GM21529 (cell line): ENCODE results near the gene RACK1.
"Not testable (repeated sequence)": the region's sequence is repeated elsewhere in the genome, so short reads cannot be mapped to it uniquely, and the experiment has no call there.

Experiments
- ATAC-seq: cut with Tn5 transposase; IDR thresholded peaks from one replicate; pipeline ENCODE4 v1.9.1; 2021; ENCODE audit not compliant: unreplicated experiment

Gene RACK1

GRCh38 chr5:181217111-181217802 lies 26.4 kb downstream of the RACK1 start:
- ATAC-seq: peak; percentile 26

- no peak for ATAC-seq
Observed at GRCh38 chr5:181215997-181216989, 27.4 kb downstream of the RACK1 start.

- not testable (repeated sequence) for ATAC-seq
Observed at GRCh38 chr5:181214249-181214648, 29.5 kb downstream of the RACK1 start.

- ATAC-seq: no peak
Observed at GRCh38 chr5:181212934-181213333, 30.8 kb downstream of the RACK1 start.

GRCh38 chr5:181212080-181212479 lies 31.6 kb downstream of the RACK1 start:
- ATAC-seq: no peak

DNA sequence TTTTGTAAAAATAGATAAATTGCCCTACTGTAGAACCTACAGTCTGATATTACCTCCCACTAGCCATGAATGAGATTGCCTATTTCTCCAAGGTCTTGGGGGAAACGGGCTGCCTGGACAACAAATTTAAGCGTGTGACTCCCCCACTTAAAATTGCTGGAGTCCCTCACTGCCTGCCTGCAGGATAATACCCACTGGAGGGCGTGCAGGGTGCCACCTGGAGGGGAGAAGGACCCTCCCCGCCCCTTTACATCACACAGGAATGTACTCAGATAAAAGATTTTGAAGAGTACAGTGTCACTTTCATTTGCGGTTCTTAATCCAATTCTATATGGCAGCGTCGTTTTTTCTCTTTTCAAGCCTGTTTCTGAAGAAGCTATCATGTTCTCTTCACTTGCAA lies 32.5 kb downstream of the RACK1 start:
- ATAC-seq: no peak

GRCh38 chr5:181210698-181211097 lies 33.0 kb downstream of the RACK1 start:
- not testable (repeated sequence) for ATAC-seq

DNA sequence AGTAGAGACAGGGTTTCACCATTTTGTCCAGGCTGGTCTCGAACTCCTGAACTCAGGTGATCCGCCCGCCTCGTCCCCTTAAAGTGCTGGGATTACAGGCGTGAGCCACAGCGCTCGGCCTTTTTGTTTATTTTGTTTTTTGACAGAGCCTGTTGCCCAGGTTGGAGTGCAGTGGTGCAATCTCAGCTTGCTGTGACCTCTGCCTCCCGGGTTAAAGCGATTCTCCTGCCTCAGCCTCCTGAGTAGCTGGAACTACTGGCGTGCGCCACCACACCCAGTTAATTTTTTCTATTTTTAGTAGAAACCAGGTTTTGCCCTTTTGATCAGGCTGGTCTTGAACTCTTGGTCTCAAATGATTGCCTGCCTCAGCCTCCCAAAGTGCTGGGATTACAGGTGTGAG lies 33.6 kb downstream of the RACK1 start:
- not testable (repeated sequence) for ATAC-seq

DNA sequence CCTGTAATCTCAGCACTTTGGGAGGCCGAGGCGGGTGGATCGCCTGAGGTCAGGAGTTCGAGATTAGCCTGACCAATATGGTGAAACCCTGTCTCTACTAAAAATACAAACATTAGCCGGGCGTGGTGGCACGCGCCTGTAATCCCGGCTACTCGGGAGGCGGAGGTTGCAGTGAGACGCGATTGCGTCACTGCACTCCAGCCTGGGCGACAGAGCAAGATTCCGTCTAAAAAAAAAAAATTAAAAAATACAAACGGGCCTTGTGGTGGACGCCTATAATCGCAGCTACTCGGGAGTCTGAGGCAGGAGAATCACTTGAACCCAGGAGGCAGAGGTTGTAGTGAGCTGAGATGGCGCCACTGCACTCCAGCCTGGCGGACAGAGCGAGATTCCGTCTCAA lies 34.7 kb downstream of the RACK1 start:
- ATAC-seq: not testable (repeated sequence)

- no peak for ATAC-seq
Observed at GRCh38 chr5:181207960-181208253, 35.8 kb downstream of the RACK1 start.

GRCh38 chr5:181207214-181207959 lies 36.3 kb downstream of the RACK1 start:
- peak; percentile 28 for ATAC-seq

- ATAC-seq: no peak
Observed at GRCh38 chr5:181205761-181206649, 37.7 kb downstream of the RACK1 start.

GRCh38 chr5:181204826-181205760 lies 38.6 kb downstream of the RACK1 start, which contains the start of gene TRIM7:
Gene TRIM7 (minus strand): TSS chr5:181205196. CDS start chr5:181205110, 86 bp downstream.
- ATAC-seq: no peak

DNA sequence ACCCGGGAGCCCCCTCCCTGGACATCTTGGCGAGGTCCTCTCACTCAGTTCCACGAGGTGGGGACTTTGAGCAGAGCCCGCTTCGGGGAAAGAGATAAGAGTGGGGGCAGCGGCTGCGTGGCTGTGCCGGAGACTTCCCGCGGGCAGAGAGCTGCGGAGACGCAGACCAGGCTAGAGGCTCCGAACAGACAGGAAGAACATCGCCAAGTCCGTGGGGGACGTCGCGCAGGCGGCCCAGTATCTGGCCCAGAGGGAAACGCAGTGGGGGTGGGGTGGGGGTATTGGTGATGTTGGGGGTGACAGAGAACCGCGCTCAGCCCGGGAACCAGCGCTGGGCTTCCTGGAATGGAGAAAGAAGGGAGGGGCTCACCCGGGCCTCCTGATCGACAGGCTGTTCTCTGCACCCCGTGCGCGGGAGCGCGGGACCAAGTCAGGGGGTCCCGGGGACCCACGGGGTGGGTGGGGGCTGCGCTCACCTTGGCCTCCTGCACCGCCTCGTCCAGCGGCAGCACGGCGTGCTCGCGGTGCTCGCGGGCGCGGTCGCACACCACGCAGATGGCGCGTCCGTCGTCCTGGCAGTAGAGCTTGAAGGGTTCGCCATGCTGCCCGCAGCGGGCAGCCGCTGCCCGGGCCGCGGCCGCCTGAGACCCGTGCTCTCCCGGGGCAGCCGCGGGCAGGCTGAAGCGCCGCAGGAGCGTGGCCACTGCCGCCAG lies 39.4 kb downstream of the RACK1 start:
- no peak for ATAC-seq

DNA sequence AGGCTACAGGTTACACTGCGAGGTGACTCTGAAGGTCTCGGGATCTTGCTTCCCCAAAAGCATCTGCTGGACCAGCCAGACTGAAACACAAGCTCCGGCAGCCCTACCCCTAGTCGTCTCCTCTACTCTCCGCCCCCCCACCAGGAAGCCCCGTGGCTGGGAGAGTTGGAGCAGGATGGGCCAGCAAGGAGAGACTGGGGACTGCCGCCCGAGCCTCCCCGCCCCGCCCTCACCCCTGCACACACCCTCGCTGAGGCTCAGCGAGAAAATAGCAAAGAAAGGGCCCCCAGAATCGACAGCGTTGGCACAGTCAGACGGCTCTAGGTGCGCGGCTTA lies 40.0 kb downstream of the RACK1 start:
- ATAC-seq: no peak

DNA sequence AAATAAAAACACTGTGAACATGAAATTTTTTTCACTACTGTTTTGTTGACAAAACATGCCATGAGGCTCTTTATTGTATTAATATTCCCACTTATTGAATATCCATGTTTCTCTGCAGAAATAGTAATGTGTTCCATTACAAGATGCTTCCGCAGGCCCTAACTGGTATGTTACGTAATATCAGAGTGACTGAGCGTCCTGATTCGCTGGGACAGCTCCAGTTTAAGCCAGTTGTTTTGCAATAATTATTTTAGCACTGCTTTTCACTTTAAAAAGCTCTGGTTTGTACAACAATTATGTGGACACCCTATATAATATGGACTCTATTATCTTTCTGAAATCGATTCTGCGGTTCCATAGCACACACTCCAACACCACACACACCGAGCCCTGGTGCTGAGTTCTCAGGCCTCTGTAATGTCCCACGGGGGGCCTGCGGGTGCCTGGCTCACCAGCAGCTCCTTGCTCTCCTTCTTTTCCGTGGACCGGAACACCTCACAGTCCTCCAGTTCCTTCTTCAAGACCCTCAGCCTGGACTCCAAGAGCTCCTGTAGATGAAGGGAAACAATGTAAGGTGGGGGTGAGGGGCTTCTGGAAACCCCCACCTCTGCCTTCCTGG lies 40.5 kb downstream of the RACK1 start:
- no peak for ATAC-seq

DNA sequence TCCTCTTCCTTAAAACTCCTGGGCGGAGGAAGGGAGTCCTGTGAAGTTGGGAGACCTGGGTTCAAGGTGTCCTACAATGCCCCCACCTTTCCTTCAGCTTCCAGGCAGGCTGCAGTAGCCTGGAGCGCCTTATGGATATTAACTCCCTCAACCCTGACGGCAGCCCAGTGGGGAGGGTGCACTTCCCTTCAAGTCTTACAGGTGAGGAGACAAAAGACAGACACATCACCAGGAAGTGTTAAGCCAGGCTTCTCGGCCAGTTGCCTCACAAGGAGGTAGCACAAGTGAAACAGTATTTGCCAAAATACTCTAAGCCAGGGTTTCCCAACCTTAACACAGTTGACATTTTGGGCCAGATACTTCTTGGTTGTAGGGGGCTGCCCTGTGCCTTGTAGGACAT lies 42.9 kb downstream of the RACK1 start:
- no peak for ATAC-seq

DNA sequence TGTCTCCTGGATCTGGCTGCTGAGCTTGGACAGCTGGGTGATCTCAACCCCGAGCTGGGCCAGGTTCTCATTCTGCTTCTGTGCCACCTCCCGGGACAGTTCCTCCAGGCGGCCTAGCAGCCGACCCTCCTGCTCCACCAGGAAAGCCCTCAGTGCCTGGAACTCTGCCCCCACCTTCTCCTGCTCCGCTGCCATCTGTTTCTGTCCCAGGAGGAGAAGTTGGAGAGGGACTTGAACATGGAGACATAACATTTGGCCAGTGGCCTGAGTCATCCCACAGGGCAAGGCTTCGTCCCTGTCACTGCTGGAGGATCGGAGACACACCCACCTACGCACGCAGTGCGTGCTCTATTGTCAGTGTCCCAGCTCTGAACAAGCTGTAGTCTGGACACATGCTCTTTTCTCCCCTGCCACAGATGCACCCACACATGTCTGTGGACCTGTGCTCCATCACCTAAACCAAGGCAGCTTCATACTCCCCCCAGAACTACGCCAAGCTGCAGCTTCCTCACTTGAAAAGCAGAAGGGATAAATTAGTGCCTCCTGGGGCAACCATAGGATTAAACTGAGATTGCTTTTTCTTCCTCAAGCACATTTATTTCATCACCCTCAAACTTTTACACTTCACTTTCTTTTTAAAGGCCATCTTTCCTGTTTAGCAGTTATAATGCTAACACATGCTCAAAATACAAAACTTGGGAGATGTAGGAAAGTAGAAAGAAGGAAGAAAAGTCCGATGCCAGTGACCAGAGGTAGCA lies 43.6 kb downstream of the RACK1 start:
- no peak for ATAC-seq
